Fibroblast of lung (primary cell): ENCODE results near the gene NKPD1. TPM values are rescaled to one million over a fixed set of nuclear protein-coding genes. Genes with fewer than 3 reads are reported as not detected.
A peak's percentile ranks its signal among the peaks of the same experiment; 100 is the strongest.

Source experiments
- DNase-seq, 2 donors: peaks; one replicate each; pipeline versions ENCODE4 v3.0.0 to v3.0.0-alpha.2; 2010; ENCODE audit warnings: low read depth in 2 of 2
- H2AFZ ChIP-seq: 2 replicates; pipeline ENCODE4 v1.5.1; 2012; ENCODE audit warnings: low read length, control low read depth, inconsistent platforms
- H3K27ac ChIP-seq: 2 replicates; pipeline ENCODE4 v1.5.1; 2011; ENCODE audit warnings: low read length, control low read depth; ENCODE audit not compliant: insufficient read depth
- H3K27me3 ChIP-seq: 2 replicates; pipeline ENCODE4 v1.5.1; 2011; ENCODE audit warnings: mild to moderate bottlenecking, low read length; ENCODE audit not compliant: control insufficient read depth, insufficient read depth
- H3K36me3 ChIP-seq: 2 replicates; pipeline ENCODE4 v1.5.1; 2011; ENCODE audit warnings: low read length; ENCODE audit not compliant: control insufficient read depth, insufficient read depth
- H3K4me1 ChIP-seq: 2 replicates; pipeline ENCODE4 v1.5.1; 2011; ENCODE audit warnings: low read length; ENCODE audit not compliant: control insufficient read depth, insufficient read depth; ENCODE audit errors: extremely low read depth
- H3K4me2 ChIP-seq: 2 replicates; pipeline ENCODE4 v1.5.1; 2011; ENCODE audit warnings: low read length, control low read depth; ENCODE audit not compliant: insufficient read depth; ENCODE audit errors: extremely low read depth
- H3K4me3 ChIP-seq, 4 experiments: fragments of 200-600 bp in 1 of 4; sonication (generic) in 1 of 4; replicated peaks in 1 of 4; 2 replicates each; pipeline ENCODE4 v1.5.1; 2011 to 2016; ENCODE audit warnings: low read length in 4 of 4, low read depth in 3 of 4, mild to moderate bottlenecking in 3 of 4, control low read depth in 2 of 4, inconsistent platforms in 1 of 4, mixed read lengths in 1 of 4; ENCODE audit not compliant: insufficient read depth in 1 of 4; ENCODE audit errors: control extremely low read depth in 1 of 4
- H3K79me2 ChIP-seq: 2 replicates; pipeline ENCODE4 v1.5.1; 2012; ENCODE audit warnings: mild to moderate bottlenecking, low read length, inconsistent platforms; ENCODE audit not compliant: control insufficient read depth, insufficient read depth
- H3K9ac ChIP-seq: 2 replicates; pipeline ENCODE4 v1.5.1; 2011; ENCODE audit warnings: mild to moderate bottlenecking, low read length, control low read depth; ENCODE audit not compliant: insufficient read depth
- H3K9me3 ChIP-seq: 2 replicates; pipeline ENCODE4 v1.5.1; 2012; ENCODE audit warnings: low read depth, low read length; ENCODE audit not compliant: control insufficient read depth, insufficient read depth
- H4K20me1 ChIP-seq: 2 replicates; pipeline ENCODE4 v1.5.1; 2011; ENCODE audit warnings: low read length; ENCODE audit not compliant: control insufficient read depth, insufficient read depth; ENCODE audit errors: extremely low read depth
- CTCF ChIP-seq, 2 donors: IDR thresholded peaks in 1 of 2; conservative IDR thresholded peaks in 1 of 2; 1 replicate in 1 of 2; 2 replicates in 1 of 2; pipeline ENCODE4 v1.5.1; 2011 to 2012; ENCODE audit warnings: low read length in 2 of 2, control low read depth in 1 of 2, inconsistent platforms in 1 of 2, low read depth in 1 of 2, mild to moderate bottlenecking in 1 of 2
- EZH2 ChIP-seq: IDR thresholded peaks from 2 replicates; pipeline ENCODE4 v1.5.1; 2012; ENCODE audit warnings: low read length, control low read depth, mild to moderate bottlenecking; ENCODE audit errors: missing control alignments
- polyA plus RNA-seq, 2 donors: library from polyadenylated mRNA; depleted of rRNA in 1 of 2; stranded (reverse) in 1 of 2; unstranded in 1 of 2; fragments of >200 nt; gene quantifications; 2 replicates each; pipeline ENCODE4 v1.2.1, GENCODE V29; 2011 to 2012; ENCODE audit warnings: missing spikeins in 1 of 2
- total RNA-seq: library from RNA; depleted of rRNA; stranded (reverse); fragments of >200 nt; gene quantifications from 2 replicates; pipeline ENCODE4 v1.2.1, GENCODE V29; 2014

Gene NKPD1
- total and polyA plus RNA-seq, 2 donors (not counting 1 experiment from before 2014, with no cell fraction given) = 0.17 TPM; not detected in 1

- no peak overlapping the region for H3K4me3 ChIP-seq
- no peak for DNase-seq
- peak overlapping the region; percentile 25 for H3K4me2 ChIP-seq
- H3K9me3 ChIP-seq = no peaks in the 10 kb centered on the region
- H3K4me1 ChIP-seq = peaks cover 12% of the 10 kb centered on the region
- no peak overlapping the region for H3K27ac ChIP-seq
- H3K27me3 ChIP-seq = peaks cover 9% of the 10 kb centered on the region
- no peak overlapping the region for H2AFZ ChIP-seq
- TF ChIP-seq EZH2 (no peak), CTCF (conservative IDR thresholded peaks at IDR 0.05 in 1 of 2, IDR thresholded peaks at IDR 0.05 in 1 of 2; ENCODE audit: low read depth in 1 of 2, low read length in 2 of 2) (no peak)
- H4K20me1 ChIP-seq = no peaks in the 10 kb centered on the region
- H3K9ac ChIP-seq = no peak overlapping the region
- peaks cover 7% of the 10 kb centered on the region for H3K36me3 ChIP-seq
- no peaks in the 10 kb centered on the region for H3K79me2 ChIP-seq
These were observed 8.8 kb downstream of the NKPD1 start for GRCh38 chr19:45151821-45152503.

GRCh38 chr19:45151320-45151719 lies 9.5 kb downstream of the NKPD1 start:
- Histone ChIP-seq H2AFZ (no peak overlapping the region), H3K4me2 (no peak overlapping the region), H3K4me3 (no peak overlapping the region), H3K27ac (no peak overlapping the region), H3K27me3 (peaks cover 8% of the 10 kb centered on the region), H3K36me3 (peaks cover 8% of the 10 kb centered on the region), H3K79me2 (no peaks in the 10 kb centered on the region), H3K9ac (no peak overlapping the region), H3K4me1 (peaks cover 12% of the 10 kb centered on the region), H4K20me1 (no peaks in the 10 kb centered on the region), H3K9me3 (no peaks in the 10 kb centered on the region)
- no peak for DNase-seq
- no peak for TF ChIP-seq EZH2

GRCh38 chr19:45150751-45151281 lies 10.0 kb downstream of the NKPD1 start:
- H3K9me3 ChIP-seq = no peaks in the 10 kb centered on the region
- no peaks in the 10 kb centered on the region for H3K79me2 ChIP-seq
- no peak overlapping the region for H3K4me2 ChIP-seq
- no peak overlapping the region for H2AFZ ChIP-seq
- no peak overlapping the region for H3K9ac ChIP-seq
- no peaks in the 10 kb centered on the region for H4K20me1 ChIP-seq
- H3K27ac ChIP-seq = no peak overlapping the region
- TF ChIP-seq CTCF (conservative IDR thresholded peaks at IDR 0.05 in 1 of 2, IDR thresholded peaks at IDR 0.05 in 1 of 2; ENCODE audit: low read depth in 1 of 2, low read length in 2 of 2) (no peak), EZH2 (no peak)
- H3K4me1 ChIP-seq = peaks cover 12% of the 10 kb centered on the region
- no peak for DNase-seq
- H3K4me3 ChIP-seq = no peak overlapping the region
- H3K27me3 ChIP-seq = peaks cover 6% of the 10 kb centered on the region
- peaks cover 9% of the 10 kb centered on the region for H3K36me3 ChIP-seq
